CD4-positive, alpha-beta T cell (primary cell): ENCODE data around the gene DDI2. TPM values are rescaled to one million over a fixed set of nuclear protein-coding genes. Genes with fewer than 3 reads are reported as not detected.
A peak's percentile ranks its signal among the peaks of the same experiment; 100 is the strongest.

ENCODE experiments used
- ATAC-seq: fragments of 200-7000 bp; cut with Tn5 transposase; one replicate; pipeline ENCODE4 v1.10.0; 2022; ENCODE audit warnings: mild to moderate bottlenecking; ENCODE audit not compliant: poor library complexity
- CTCF ChIA-PET: fragments of 350-600 bp; sonication (Branson Sonifier 250); formaldehyde crosslinking; loops from one replicate; lab custom pipeline; 2021; ENCODE audit warnings: antibody characterized with exemption, inconsistent platforms; lab: Charles Lee
- POLR2A ChIA-PET: fragments of 350-600 bp; sonication (Branson Sonifier 250); formaldehyde crosslinking; loops from one replicate; lab custom pipeline; 2021; ENCODE audit warnings: antibody characterized with exemption, inconsistent platforms; lab: Charles Lee
- DNase-seq, 14 experiments: peaks; one replicate each; pipeline ENCODE4 v3.0.0-alpha.2; 2013 to 2020; ENCODE audit warnings: mixed read lengths in 2 of 14
- H3K27ac ChIP-seq, 2 donors: one replicate each; pipeline versions ENCODE4 v1.5.1 to v1.7.0; 2013; ENCODE audit warnings: low read length in 2 of 2, low read depth in 1 of 2, mild to moderate bottlenecking in 1 of 2
- H3K27me3 ChIP-seq, 2 experiments: 1 replicate in 1 of 2; 2 replicates in 1 of 2; pipeline versions ENCODE4 v1.6.1 to v1.7.0; 2013; ENCODE audit warnings: low read length in 2 of 2, control low read depth in 1 of 2, mild to moderate bottlenecking in 1 of 2, moderate library complexity in 1 of 2; ENCODE audit not compliant: insufficient read depth in 2 of 2, control insufficient read depth in 1 of 2
- H3K36me3 ChIP-seq: one replicate; pipeline ENCODE4 v1.6.1; 2013; ENCODE audit warnings: low read length, control low read depth; ENCODE audit not compliant: insufficient read depth
- H3K4me1 ChIP-seq: one replicate; pipeline ENCODE4 v1.6.1; 2013; ENCODE audit warnings: low read length, control low read depth; ENCODE audit not compliant: insufficient read depth
- H3K4me3 ChIP-seq: one replicate; pipeline ENCODE4 v1.5.1; 2013; ENCODE audit warnings: mild to moderate bottlenecking, low read length, moderate library complexity
- H3K9me3 ChIP-seq, 2 experiments: 1 replicate in 1 of 2; 2 replicates in 1 of 2; pipeline versions ENCODE4 v1.6.1 to v1.7.0; 2013; ENCODE audit warnings: low read length in 2 of 2, mild to moderate bottlenecking in 2 of 2, control low read depth in 1 of 2, moderate library complexity in 1 of 2; ENCODE audit not compliant: control insufficient read depth in 1 of 2, insufficient read depth in 1 of 2
- H3K27ac Mint-ChIP-seq: one replicate; pipeline ENCODE4 v1.8.0; 2020; ENCODE audit warnings: mixed read lengths
- H3K27me3 Mint-ChIP-seq: one replicate; pipeline ENCODE4 v1.8.0; 2021; ENCODE audit warnings: mixed read lengths
- H3K36me3 Mint-ChIP-seq: one replicate; pipeline ENCODE4 v1.8.0; 2021; ENCODE audit warnings: low read depth, mixed read lengths
- H3K4me1 Mint-ChIP-seq: one replicate; pipeline ENCODE4 v1.8.0; 2021; ENCODE audit warnings: low read depth, mixed read lengths
- H3K4me3 Mint-ChIP-seq: one replicate; pipeline ENCODE4 v1.8.0; 2020; ENCODE audit warnings: mild to moderate bottlenecking, mixed read lengths
- H3K9me3 Mint-ChIP-seq: one replicate; pipeline ENCODE4 v1.8.0; 2020; ENCODE audit warnings: mixed read lengths
- CTCF ChIP-seq: fragments of 200-600 bp; IDR thresholded peaks from one replicate; pipeline ENCODE4 v1.8.0; 2022; ENCODE audit warnings: antibody characterized with exemption, mild to moderate bottlenecking
- intact Hi-C, 2 experiments: fragments of 100-400 bp; cut with DNase I in 1 of 2; cut with micrococcal nuclease in 1 of 2; formaldehyde crosslinking; loops; one replicate each; pipeline versions ENCODE4 v1.15.1 to v1.9.0; 2023 to 2025; cut with DNase I, micrococcal nuclease
- total RNA-seq, 174 experiments: library from RNA in 2 of 174; stranded (reverse) in 2 of 174; gene quantifications; one replicate each; pipeline ENCODE4 v1.2.3 and lab custom pipeline; 2021 to 2026

DDI2 gene
- total RNA-seq, 2 experiments from 2014 or later: 24.2 to 29.9 TPM

- no peaks in the 10 kb centered on the region for H3K9me3 Mint-ChIP-seq
- H3K4me3 ChIP-seq: peak within 1 kb of the TSS; percentile 93
- CTCF ChIA-PET: no interaction called here
- no peak for TF ChIP-seq CTCF
- H3K4me1 ChIP-seq: peaks cover 32% of the 10 kb centered on the region
- DNase-seq (peak; percentile 17 to 83 (median 44)), ATAC-seq (peak; percentile 90)
- H3K9me3 ChIP-seq: no peaks in the 10 kb centered on the region
- intact Hi-C loops: loop anchor here in 1 of 2 experiments (5.0 kb wide), 2 partner anchors 67 to 152 kb away; partner anchors contain the start of gene DDI2
- H3K4me1 Mint-ChIP-seq: peaks cover 28% of the 10 kb centered on the region
- no peaks in the 10 kb centered on the region for H3K36me3 ChIP-seq
- peak within 1 kb of the TSS; percentile 89 to 93 for H3K27ac ChIP-seq
- H3K27me3 ChIP-seq: no peaks in the 10 kb centered on the region
- POLR2A ChIA-PET: interaction anchor here (1.0 to 2.8 kb wide), 5 partner anchors 10 to 150 kb away, joined by 3 to 25 read pairs (median 5); no protein-coding TSS in a partner anchor
- peaks cover 15% of the 10 kb centered on the region for H3K36me3 Mint-ChIP-seq
- H3K4me3 Mint-ChIP-seq: peak within 1 kb of the TSS; percentile 93
- no peaks in the 10 kb centered on the region for H3K27me3 Mint-ChIP-seq
- peak within 1 kb of the TSS; percentile 95 for H3K27ac Mint-ChIP-seq
Measured at GRCh38 chr1:15684042-15684461, 66.8 kb downstream of the DDI2 start, which contains the start of gene PLEKHM2. PLEKHM2 (plus strand) TSS chr1:15684320; CDS start chr1:15684559, 239 bp downstream.

- Mint-ChIP-seq H3K4me3 (peak overlapping the region; percentile 93), H3K27me3 (no peaks in the 10 kb centered on the region), H3K9me3 (no peaks in the 10 kb centered on the region), H3K36me3 (peaks cover 15% of the 10 kb centered on the region), H3K4me1 (peaks cover 28% of the 10 kb centered on the region), H3K27ac (peak overlapping the region; percentile 95)
- intact Hi-C loops: loop anchor here (1.0 to 5.0 kb wide), 3 partner anchors 13 to 152 kb away; partner anchors contain the start of gene DDI2 (in 1 of the 2)
- DNase-seq: peak in 13 of 14 experiments; percentile 3 to 69 (median 25)
- peaks cover 32% of the 10 kb centered on the region for H3K4me1 ChIP-seq
- peak overlapping the region; percentile 56 to 75 for H3K27ac ChIP-seq
- TF ChIP-seq CTCF: no peak
- H3K9me3 ChIP-seq: no peaks in the 10 kb centered on the region
- CTCF ChIA-PET: no interaction called here
- peak overlapping the region; percentile 90 for H3K4me3 ChIP-seq
- ATAC-seq: peak; percentile 41
- POLR2A ChIA-PET: interaction anchor here (0.7 to 2.8 kb wide), 9 partner anchors 9 to 149 kb away, joined by 3 to 25 read pairs (median 5); no protein-coding TSS in a partner anchor
- no peaks in the 10 kb centered on the region for H3K36me3 ChIP-seq
- H3K27me3 ChIP-seq: no peaks in the 10 kb centered on the region
Measured at GRCh38 chr1:15684468-15685291, 67.4 kb downstream of the DDI2 start.

DNA sequence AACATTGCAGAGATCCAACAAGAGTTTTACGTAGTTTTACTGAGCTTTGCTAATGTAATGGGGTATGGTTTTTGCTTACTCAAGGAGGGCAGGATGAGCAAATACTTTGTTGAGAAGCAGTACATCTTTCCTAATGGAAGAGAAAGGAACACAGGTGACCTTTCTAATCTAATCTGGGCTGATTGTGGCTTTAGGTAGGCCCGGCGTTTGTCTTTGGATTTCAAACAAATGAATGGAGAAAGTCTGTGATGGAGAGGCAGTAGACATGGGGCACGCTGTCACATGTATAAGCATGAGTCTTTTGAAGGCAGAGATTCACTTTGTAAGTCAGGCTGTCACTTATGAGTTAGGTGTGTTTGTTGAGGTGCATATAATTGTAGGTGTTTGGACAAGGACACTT, 68.6 kb downstream of the DDI2 start:
- no peak for TF ChIP-seq CTCF
- peaks cover 18% of the 10 kb centered on the region for H3K36me3 Mint-ChIP-seq
- H3K4me3 Mint-ChIP-seq: peak overlapping the region; percentile 93
- H3K27ac Mint-ChIP-seq: peak overlapping the region; percentile 95
- no peaks in the 10 kb centered on the region for H3K9me3 Mint-ChIP-seq
- peaks cover 35% of the 10 kb centered on the region for H3K4me1 Mint-ChIP-seq
- POLR2A ChIA-PET: interaction anchor here (1.1 to 2.8 kb wide), 4 partner anchors 8 to 107 kb away, joined by 5 to 25 read pairs (median 6); no protein-coding TSS in a partner anchor
- no peak for DNase-seq
- H3K4me3 ChIP-seq: peak overlapping the region; percentile 90
- intact Hi-C loops: loop anchor here in 1 of 2 experiments (1.0 kb wide), 1 partner anchor 11 kb away; no protein-coding TSS in a partner anchor
- ATAC-seq: no peak
- H3K36me3 ChIP-seq: no peaks in the 10 kb centered on the region
- H3K4me1 ChIP-seq: peaks cover 32% of the 10 kb centered on the region
- no peaks in the 10 kb centered on the region for H3K27me3 Mint-ChIP-seq
- H3K27me3 ChIP-seq: no peaks in the 10 kb centered on the region
- H3K27ac ChIP-seq: no peak overlapping the region
- no peaks in the 10 kb centered on the region for H3K9me3 ChIP-seq
- CTCF ChIA-PET: no interaction called here
